Heart right ventricle (tissue), 16 donors: ENCODE results near the gene SLMAP. TPM values are rescaled to one million over a fixed set of nuclear protein-coding genes. Genes with fewer than 3 reads are reported as not detected.

Experiments
- ATAC-seq, 8 donors: fragments of 200-7000 bp; cut with Tn5 transposase; one replicate each; pipeline ENCODE4 v1.9.1; 2020; ENCODE audit warnings: mild to moderate bottlenecking in 8 of 8, moderate library complexity in 8 of 8, moderate number of reproducible peaks in 1 of 8
- DNase-seq, 2 donors: peaks; one replicate each; pipeline ENCODE4 v3.0.0-alpha.2; 2020
- H3K27ac ChIP-seq, 10 donors: fragments of 200-600 bp; sonication (generic) in 2 of 10; one replicate each; pipeline versions ENCODE4 v1.5.0 to v1.8.0; 2020 to 2022; ENCODE audit warnings: mild to moderate bottlenecking in 3 of 10
- H3K27me3 ChIP-seq, 7 donors: fragments of 200-600 bp; one replicate each; pipeline ENCODE4 v1.8.0; 2021 to 2022; ENCODE audit warnings: mild to moderate bottlenecking in 2 of 7
- H3K36me3 ChIP-seq, 9 donors: fragments of 200-600 bp; sonication (generic) in 1 of 9; one replicate each; pipeline versions ENCODE4 v1.5.0 to v1.8.0; 2020 to 2022; ENCODE audit warnings: mild to moderate bottlenecking in 2 of 9
- H3K4me1 ChIP-seq, 9 donors: fragments of 200-600 bp; sonication (generic) in 1 of 9; one replicate each; pipeline versions ENCODE4 v1.5.0 to v1.8.0; 2020 to 2022; ENCODE audit warnings: mild to moderate bottlenecking in 4 of 9
- H3K4me3 ChIP-seq, 10 donors: fragments of 200-600 bp; sonication (generic) in 2 of 10; one replicate each; pipeline versions ENCODE4 v1.5.0 to v1.8.0; 2020 to 2022; ENCODE audit warnings: mild to moderate bottlenecking in 7 of 10, moderate library complexity in 2 of 10
- H3K9me3 ChIP-seq, 11 donors: fragments of 200-600 bp in 10 of 11; sonication (generic) in 2 of 11; one replicate each; pipeline versions ENCODE4 v1.5.0 to v1.8.0; 2013 to 2022; ENCODE audit warnings: mild to moderate bottlenecking in 2 of 11, control low read depth in 1 of 11, moderate library complexity in 1 of 11
- CTCF ChIP-seq, 9 donors: fragments of 200-600 bp; sonication (generic) in 2 of 9; IDR thresholded peaks; one replicate each; pipeline versions ENCODE4 v1.5.0 to v1.8.0; 2021 to 2022; ENCODE audit warnings: antibody characterized with exemption in 9 of 9, mild to moderate bottlenecking in 5 of 9, moderate library complexity in 1 of 9
- WGBS, 2 donors: extraction: QIAGEN DNeasy Blood & Tissue Kit; methylation state at CpG; one replicate each; pipeline ENCODE4 v1.1.7; 2013; ENCODE audit warnings: inconsistent platforms in 1 of 2; 5-methylcytosine and 5-hydroxymethylcytosine counted together
- intact Hi-C, 10 donors: fragments of 100-400 bp; cut with DNase I; formaldehyde crosslinking; loops; one replicate each; pipeline versions ENCODE4 v1.11.1 to v1.14.2; 2022
- polyA plus RNA-seq, 2 donors: library from polyadenylated mRNA; stranded (reverse); fragments of 200-250 nt; gene quantifications; one replicate each; pipeline ENCODE4 v1.2.3, GENCODE V29; 2013
- total RNA-seq, 10 donors: library from RNA; stranded (reverse); fragmentation: NEBNext Ultra II Directional in 3 of 10; extraction: Animal tissue kit (Norgen Biotek cat#: 25700) in 3 of 10; gene quantifications; one replicate each; pipeline versions ENCODE4 v1.2.1 to v1.2.4, GENCODE V29; 2021 to 2023
- donor health status: Arrhythmogenic right ventricular cardiomyopathy.
- donor health status: ischemic (EF 13 %, LVEDD 7.1; RV severe dilation, severe dysfunction).
- donor health status: healthy with polysubstance abuse.
- donor health status: DM: no; HTN: yes; CAD: no.
- donor health status: DM: no; HTN: no; CAD: no.
- donor health status: ischemic (EF 25% LVEDD 6.9; RV normal size, moderate dysfunction).
- donor health status: ischemic (EF 25% LVEDD 5.7; RV mildly dilated, moderate dysfunction).
- donor health status: healthy.
- donor health status: DM: yes; HTN: yes; CAD: no.
- donor health status: Ischemic cardiomyopathy.
- donor health status: ischemic (EF 35%, LVEDD 5.7; RV mildly dilated, moderate dysfunction).
- donor health status: nonischemic (EF 11% LVEDD 7.7; RV severe dilation, severe dysfunction).
- donor health status: DM: yes; HTN: yes; CAD: no.
- donor health status: PGD.
- donor health status: ischemic (EF 29% LVEDD 5.4; RV normal size, mild dysfunction).
- donor health status: nonischemic (EF 23%, LVEDD 6.1; RV moderate dilation, normal function).

SLMAP gene
- total and polyA plus RNA-seq, 12 donors: 65.8 to 724 (median 341) TPM

GRCh38 chr3:57946970-57947381 lies 190.9 kb downstream of the SLMAP start:
- no peak overlapping the region for H3K27ac ChIP-seq
- DNase-seq (no peak), ATAC-seq (no peak)
- intact Hi-C loops: loop anchor here in 1 of 10 donors (10.0 kb wide), 1 partner anchor 218 kb away; no protein-coding TSS in a partner anchor
- H3K4me3 ChIP-seq: no peak overlapping the region
- H3K4me1 ChIP-seq: peaks cover 3 to 65% (median 50%) of the 10 kb centered on the region in 9 donors
- no peaks in the 10 kb centered on the region for H3K27me3 ChIP-seq
- no peak for TF ChIP-seq CTCF (IDR thresholded peaks at IDR 0.05)
- H3K36me3 ChIP-seq: no peaks in the 10 kb centered on the region
- H3K9me3 ChIP-seq: no peaks in the 10 kb centered on the region
- WGBS, 2 donors: 88 to 92% methylated on average over 5 of the region's 5 CpGs

- 77 to 82% methylated on average over 12 of the region's 12 CpGs for WGBS, 2 donors
- H3K4me3 ChIP-seq: no peak overlapping the region
- no peak for TF ChIP-seq CTCF (IDR thresholded peaks at IDR 0.05)
- DNase-seq (no peak), ATAC-seq (no peak)
- no peaks in the 10 kb centered on the region for H3K27me3 ChIP-seq
- no peak overlapping the region for H3K27ac ChIP-seq
- H3K9me3 ChIP-seq: no peaks in the 10 kb centered on the region
- no peaks in the 10 kb centered on the region for H3K36me3 ChIP-seq
- intact Hi-C loops: loop anchor here in 1 of 10 donors (10.0 kb wide), 1 partner anchor 217 kb away; no protein-coding TSS in a partner anchor
- peaks cover 3 to 66% (median 52%) of the 10 kb centered on the region in 9 donors for H3K4me1 ChIP-seq
These were observed 192.1 kb downstream of the SLMAP start for GRCh38 chr3:57948080-57948671.

GRCh38 chr3:57948781-57949242 lies 192.7 kb downstream of the SLMAP start:
- WGBS, 2 donors: 80 to 83% methylated on average over 9 of the region's 9 CpGs
- peaks cover 3 to 66% (median 49%) of the 10 kb centered on the region in 9 donors for H3K4me1 ChIP-seq
- DNase-seq (no peak), ATAC-seq (no peak)
- no peaks in the 10 kb centered on the region for H3K9me3 ChIP-seq
- no peaks in the 10 kb centered on the region for H3K36me3 ChIP-seq
- TF ChIP-seq CTCF (IDR thresholded peaks at IDR 0.05): no peak
- no peak overlapping the region for H3K4me3 ChIP-seq
- no peaks in the 10 kb centered on the region for H3K27me3 ChIP-seq
- intact Hi-C loops: loop anchor here in 1 of 10 donors (10.0 kb wide), 1 partner anchor 216 kb away; no protein-coding TSS in a partner anchor
- no peak overlapping the region for H3K27ac ChIP-seq

- Histone ChIP-seq H3K4me1 (peaks cover 3 to 60% (median 44%) of the 10 kb centered on the region in 9 donors), H3K9me3 (no peaks in the 10 kb centered on the region), H3K27me3 (no peaks in the 10 kb centered on the region), H3K36me3 (no peaks in the 10 kb centered on the region), H3K4me3 (no peak overlapping the region), H3K27ac (peak overlapping the region in 8 of 10 donors; percentile 20 to 97 (median 93))
- 95 to 98% methylated on average over 5 of the region's 5 CpGs for WGBS, 2 donors
- intact Hi-C loops: loop anchor here in 1 of 10 donors (10.0 kb wide), 1 partner anchor 215 kb away; no protein-coding TSS in a partner anchor
- DNase-seq (no peak), ATAC-seq (no peak)
- no peak for TF ChIP-seq CTCF (IDR thresholded peaks at IDR 0.05)
These were observed 193.2 kb downstream of the SLMAP start for GRCh38 chr3:57949344-57949743.
